Measurements from ENCODE around the gene CHST8.

GRCh38 chr19:33628921-33629825 lies 7.4 kb downstream of the CHST8 start:
- TF ChIP-seq, protein P1, sequence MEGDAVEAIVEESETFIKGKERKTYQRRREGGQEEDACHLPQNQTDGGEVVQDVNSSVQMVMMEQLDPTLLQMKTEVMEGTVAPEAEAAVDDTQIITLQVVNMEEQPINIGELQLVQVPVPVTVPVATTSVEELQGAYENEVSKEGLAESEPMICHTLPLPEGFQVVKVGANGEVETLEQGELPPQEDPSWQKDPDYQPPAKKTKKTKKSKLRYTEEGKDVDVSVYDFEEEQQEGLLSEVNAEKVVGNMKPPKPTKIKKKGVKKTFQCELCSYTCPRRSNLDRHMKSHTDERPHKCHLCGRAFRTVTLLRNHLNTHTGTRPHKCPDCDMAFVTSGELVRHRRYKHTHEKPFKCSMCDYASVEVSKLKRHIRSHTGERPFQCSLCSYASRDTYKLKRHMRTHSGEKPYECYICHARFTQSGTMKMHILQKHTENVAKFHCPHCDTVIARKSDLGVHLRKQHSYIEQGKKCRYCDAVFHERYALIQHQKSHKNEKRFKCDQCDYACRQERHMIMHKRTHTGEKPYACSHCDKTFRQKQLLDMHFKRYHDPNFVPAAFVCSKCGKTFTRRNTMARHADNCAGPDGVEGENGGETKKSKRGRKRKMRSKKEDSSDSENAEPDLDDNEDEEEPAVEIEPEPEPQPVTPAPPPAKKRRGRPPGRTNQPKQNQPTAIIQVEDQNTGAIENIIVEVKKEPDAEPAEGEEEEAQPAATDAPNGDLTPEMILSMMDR (conservative IDR thresholded peaks at IDR 0.05; ENCODE audit: low read depth, low read length), result no peak
- TF ChIP-seq EZH2 (IDR thresholded peaks at IDR 0.05; ENCODE audit: borderline replicate concordance, low read depth, low read length, poor library complexity, severe bottlenecking), result no peak

Measured in A673 (cell line).